OCI-LY3 (cell line): ENCODE measurements around the gene ST14.

ENCODE experiments used
- EZH2phosphoT487 ChIP-seq: fragments of 200-600 bp; shearing (Covaris generic); IDR thresholded peaks from 2 replicates; pipeline ENCODE4 v1.6.1; 2018; ENCODE audit warnings: antibody characterized with exemption, mixed run types, low read depth
- TF ChIP-seq, protein P1 (sequence below): fragments of 200-600, 300-600 bp; sonication (generic); IDR thresholded peaks from 2 replicates; pipeline ENCODE4 v1.5.1; 2014; ENCODE audit warnings: antibody characterized with exemption, low read length, low read depth

DNA sequence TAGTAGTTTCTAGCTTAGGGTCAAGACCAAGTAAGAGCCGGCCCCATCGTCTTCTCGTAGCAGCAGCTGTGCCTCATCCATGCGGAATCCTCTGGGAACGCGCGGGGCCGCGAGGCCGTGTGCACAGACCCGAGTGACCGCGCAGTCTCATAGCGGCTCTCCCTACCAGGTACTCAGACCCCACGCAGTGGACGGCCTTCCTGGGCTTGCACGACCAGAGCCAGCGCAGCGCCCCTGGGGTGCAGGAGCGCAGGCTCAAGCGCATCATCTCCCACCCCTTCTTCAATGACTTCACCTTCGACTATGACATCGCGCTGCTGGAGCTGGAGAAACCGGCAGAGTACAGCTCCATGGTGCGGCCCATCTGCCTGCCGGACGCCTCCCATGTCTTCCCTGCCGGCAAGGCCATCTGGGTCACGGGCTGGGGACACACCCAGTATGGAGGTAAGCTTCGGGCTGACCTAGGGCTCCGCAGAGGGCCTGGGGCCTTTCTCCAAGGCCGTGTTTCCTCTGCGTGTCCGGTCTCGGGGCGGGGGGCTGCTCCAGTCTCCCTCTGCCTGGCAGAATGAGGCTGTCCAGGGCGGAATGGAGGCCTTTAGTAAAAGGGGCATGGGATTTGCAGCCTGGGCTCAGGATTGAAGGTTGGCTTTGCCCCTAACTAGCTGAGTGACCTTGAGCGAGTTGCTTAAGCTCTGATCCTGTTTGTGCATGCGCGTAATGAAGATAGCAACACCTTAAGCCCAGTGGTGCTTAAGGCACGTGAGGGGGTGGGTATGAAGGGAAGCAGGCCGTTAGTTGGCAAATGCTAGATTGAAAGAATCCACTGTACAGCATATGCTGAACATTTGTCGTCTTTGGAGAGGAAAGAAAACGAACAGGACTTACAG is 48.9 kb downstream of the ST14 start:
- TF ChIP-seq, protein P1, sequence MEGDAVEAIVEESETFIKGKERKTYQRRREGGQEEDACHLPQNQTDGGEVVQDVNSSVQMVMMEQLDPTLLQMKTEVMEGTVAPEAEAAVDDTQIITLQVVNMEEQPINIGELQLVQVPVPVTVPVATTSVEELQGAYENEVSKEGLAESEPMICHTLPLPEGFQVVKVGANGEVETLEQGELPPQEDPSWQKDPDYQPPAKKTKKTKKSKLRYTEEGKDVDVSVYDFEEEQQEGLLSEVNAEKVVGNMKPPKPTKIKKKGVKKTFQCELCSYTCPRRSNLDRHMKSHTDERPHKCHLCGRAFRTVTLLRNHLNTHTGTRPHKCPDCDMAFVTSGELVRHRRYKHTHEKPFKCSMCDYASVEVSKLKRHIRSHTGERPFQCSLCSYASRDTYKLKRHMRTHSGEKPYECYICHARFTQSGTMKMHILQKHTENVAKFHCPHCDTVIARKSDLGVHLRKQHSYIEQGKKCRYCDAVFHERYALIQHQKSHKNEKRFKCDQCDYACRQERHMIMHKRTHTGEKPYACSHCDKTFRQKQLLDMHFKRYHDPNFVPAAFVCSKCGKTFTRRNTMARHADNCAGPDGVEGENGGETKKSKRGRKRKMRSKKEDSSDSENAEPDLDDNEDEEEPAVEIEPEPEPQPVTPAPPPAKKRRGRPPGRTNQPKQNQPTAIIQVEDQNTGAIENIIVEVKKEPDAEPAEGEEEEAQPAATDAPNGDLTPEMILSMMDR = no peak
- TF ChIP-seq EZH2phosphoT487 = no peak
